KOPT-K1 (cell line): ENCODE data around the gene DCC.

ENCODE experiments used
- H3K27ac ChIP-seq: fragments of 200-600 bp; sonication (generic); 2 replicates; pipeline ENCODE4 v1.5.1; 2016; ENCODE audit warnings: antibody characterized with exemption, mild to moderate bottlenecking, low read depth, low read length; ENCODE audit not compliant: poor library complexity, severe bottlenecking
- H3K36me3 ChIP-seq: fragments of 200-600 bp; sonication (generic); 2 replicates; pipeline ENCODE4 v1.5.1; 2017; ENCODE audit warnings: antibody characterized with exemption, mild to moderate bottlenecking, low read length, moderate library complexity; ENCODE audit not compliant: insufficient read depth
- H3K9me3 ChIP-seq: fragments of 200-600 bp; sonication (generic); 2 replicates; pipeline ENCODE4 v1.5.1; 2017; ENCODE audit warnings: antibody characterized with exemption, low read length, mild to moderate bottlenecking; ENCODE audit not compliant: insufficient read depth, poor library complexity, severe bottlenecking

The DCC gene

GRCh38 chr18:53193870-53194269 lies 853.9 kb downstream of the DCC start:
- Histone ChIP-seq H3K36me3 (no peaks in the 10 kb centered on the region), H3K27ac (no peak overlapping the region), H3K9me3 (no peaks in the 10 kb centered on the region)

GRCh38 chr18:53219853-53220252 lies 879.9 kb downstream of the DCC start:
- H3K9me3 ChIP-seq, result no peaks in the 10 kb centered on the region
- H3K36me3 ChIP-seq, result no peaks in the 10 kb centered on the region
- no peak overlapping the region for H3K27ac ChIP-seq

GRCh38 chr18:53224128-53224778 lies 884.3 kb downstream of the DCC start:
- H3K27ac ChIP-seq, result no peak overlapping the region
- H3K36me3 ChIP-seq, result no peaks in the 10 kb centered on the region
- H3K9me3 ChIP-seq, result no peaks in the 10 kb centered on the region

GRCh38 chr18:53225567-53226325 lies 885.7 kb downstream of the DCC start:
- H3K9me3 ChIP-seq, result no peaks in the 10 kb centered on the region
- no peak overlapping the region for H3K27ac ChIP-seq
- no peaks in the 10 kb centered on the region for H3K36me3 ChIP-seq

GRCh38 chr18:53234610-53235009 lies 894.6 kb downstream of the DCC start:
- no peaks in the 10 kb centered on the region for H3K36me3 ChIP-seq
- no peaks in the 10 kb centered on the region for H3K9me3 ChIP-seq
- no peak overlapping the region for H3K27ac ChIP-seq

- no peaks in the 10 kb centered on the region for H3K9me3 ChIP-seq
- no peaks in the 10 kb centered on the region for H3K36me3 ChIP-seq
- no peak overlapping the region for H3K27ac ChIP-seq
These were observed 901.2 kb downstream of the DCC start for GRCh38 chr18:53241161-53241560.

DNA sequence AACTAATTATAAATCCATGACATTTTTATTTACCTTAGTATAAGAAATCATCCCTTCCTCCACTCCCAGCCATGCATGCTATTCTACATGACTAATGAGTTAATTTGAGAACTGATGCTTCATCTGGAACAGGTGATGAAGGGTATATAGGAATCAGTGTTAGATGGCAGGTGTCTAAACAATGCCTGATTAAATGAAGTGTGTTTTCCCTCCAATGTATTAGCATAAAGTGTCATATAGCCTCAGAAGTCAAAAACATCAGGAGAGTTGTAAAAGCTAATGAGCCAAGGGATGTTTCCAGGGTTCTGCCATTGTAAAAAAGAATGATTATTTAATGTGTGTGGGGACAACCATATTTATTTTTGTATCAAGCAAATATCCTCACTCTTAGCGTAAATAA lies 913.8 kb downstream of the DCC start:
- Histone ChIP-seq H3K9me3 (no peaks in the 10 kb centered on the region), H3K36me3 (no peaks in the 10 kb centered on the region), H3K27ac (no peak overlapping the region)

GRCh38 chr18:53254265-53254664 lies 914.3 kb downstream of the DCC start:
- Histone ChIP-seq H3K9me3 (no peaks in the 10 kb centered on the region), H3K27ac (no peak overlapping the region), H3K36me3 (no peaks in the 10 kb centered on the region)

DNA sequence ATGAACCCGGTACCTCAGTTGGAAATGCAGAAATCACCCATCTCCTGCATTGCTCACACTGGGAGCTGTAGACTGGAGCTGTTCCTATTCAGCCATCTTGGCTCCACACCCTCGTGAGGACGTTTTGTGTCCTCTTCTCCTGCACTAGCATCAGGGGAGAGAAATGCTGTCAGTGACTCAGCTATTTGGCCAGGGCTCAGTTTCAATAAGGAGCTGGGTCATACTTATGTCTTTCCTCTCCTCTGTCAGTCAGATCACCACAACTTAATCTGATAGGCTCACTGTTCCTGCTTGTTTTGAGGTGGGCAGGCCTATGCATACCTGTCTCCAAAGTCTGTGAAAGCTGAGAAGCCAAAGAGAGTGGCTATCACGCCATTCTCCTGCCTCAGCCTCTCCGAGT lies 921.2 kb downstream of the DCC start:
- H3K27ac ChIP-seq, result no peak overlapping the region
- no peaks in the 10 kb centered on the region for H3K9me3 ChIP-seq
- no peaks in the 10 kb centered on the region for H3K36me3 ChIP-seq

- no peaks in the 10 kb centered on the region for H3K9me3 ChIP-seq
- H3K27ac ChIP-seq, result no peak overlapping the region
- no peaks in the 10 kb centered on the region for H3K36me3 ChIP-seq
These were observed 926.9 kb downstream of the DCC start for GRCh38 chr18:53266850-53267249.

GRCh38 chr18:53268455-53268854 lies 928.5 kb downstream of the DCC start:
- no peak overlapping the region for H3K27ac ChIP-seq
- H3K9me3 ChIP-seq, result no peaks in the 10 kb centered on the region
- no peaks in the 10 kb centered on the region for H3K36me3 ChIP-seq

DNA sequence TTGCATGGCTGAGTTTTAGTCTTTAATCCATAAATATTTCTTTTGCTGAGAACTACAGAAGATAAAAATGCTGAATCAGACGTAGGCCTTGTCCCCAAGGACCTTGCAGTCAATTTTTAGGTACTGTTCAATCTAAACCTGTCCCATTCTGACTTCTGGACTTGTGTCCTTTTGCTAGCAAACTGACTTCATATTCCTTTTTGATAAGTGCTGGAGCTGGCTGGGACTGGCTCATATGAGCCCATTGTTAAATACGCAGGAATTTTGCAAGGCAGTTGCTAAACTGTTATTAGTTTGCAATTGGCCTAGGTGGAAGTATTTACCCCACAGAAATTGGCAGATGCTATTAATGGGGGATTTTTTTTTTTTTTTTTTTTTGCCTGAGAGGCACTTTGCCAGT lies 941.4 kb downstream of the DCC start:
- Histone ChIP-seq H3K27ac (no peak overlapping the region), H3K9me3 (no peaks in the 10 kb centered on the region)

DNA sequence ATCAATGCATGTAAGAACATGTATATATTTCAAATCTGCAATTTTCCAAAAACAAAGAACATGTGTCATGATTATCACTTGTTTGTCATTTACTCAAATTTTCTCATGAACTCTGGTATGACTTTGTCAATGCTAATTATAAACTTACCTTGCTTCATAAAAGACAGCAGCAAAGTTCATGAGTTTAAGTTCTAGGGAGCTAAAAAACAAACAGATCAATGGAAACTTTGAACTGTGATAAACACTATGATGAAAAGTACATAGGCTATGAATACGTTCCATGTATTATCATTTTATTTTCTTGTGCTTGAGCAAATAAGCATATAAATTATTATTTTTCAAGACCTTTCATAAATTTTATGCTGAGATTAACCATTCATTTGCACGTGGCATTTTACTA lies 943.7 kb downstream of the DCC start:
- no peak overlapping the region for H3K27ac ChIP-seq
- no peaks in the 10 kb centered on the region for H3K36me3 ChIP-seq
- no peaks in the 10 kb centered on the region for H3K9me3 ChIP-seq

More for the DNA sequence above, 941.4 kb downstream of the DCC start:
- H3K36me3 ChIP-seq, result no peaks in the 10 kb centered on the region

DNA sequence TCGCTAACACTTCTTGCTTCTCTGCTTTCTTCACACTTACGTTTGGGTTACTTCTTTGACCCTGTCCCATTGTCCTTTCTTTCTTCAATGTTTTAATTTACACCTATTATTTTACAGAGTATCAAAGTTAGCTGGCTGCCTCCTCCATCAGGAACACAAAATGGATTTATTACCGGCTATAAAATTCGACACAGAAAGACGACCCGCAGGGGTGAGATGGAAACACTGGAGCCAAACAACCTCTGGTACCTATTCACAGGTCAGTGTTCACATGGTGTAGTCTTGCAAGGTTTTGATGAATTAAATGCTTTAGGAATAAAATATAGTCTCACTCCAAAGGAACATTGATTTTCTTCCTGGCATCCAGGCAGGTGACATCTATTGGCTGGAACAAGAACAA lies 965.5 kb downstream of the DCC start:
- Histone ChIP-seq H3K27ac (no peak overlapping the region), H3K9me3 (no peaks in the 10 kb centered on the region), H3K36me3 (no peaks in the 10 kb centered on the region)

DNA sequence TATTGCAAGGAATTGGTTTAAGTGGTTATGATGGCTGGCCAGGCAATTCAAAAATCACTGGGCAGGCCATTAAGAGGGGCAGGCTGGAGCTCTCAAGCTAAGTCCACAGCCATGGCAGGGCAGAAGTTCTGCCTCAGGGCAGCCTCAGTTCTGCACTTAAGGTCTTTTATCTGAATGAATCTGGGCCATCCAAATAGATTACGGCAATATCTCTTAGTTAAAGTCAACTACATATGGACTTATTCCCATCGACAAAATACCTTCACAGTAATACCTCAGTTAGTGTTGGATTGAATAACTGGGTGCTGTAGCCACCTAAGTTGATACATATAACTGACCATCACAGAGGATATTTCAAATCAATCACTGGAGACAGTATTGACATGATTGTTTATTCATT lies 979.6 kb downstream of the DCC start:
- Histone ChIP-seq H3K9me3 (no peaks in the 10 kb centered on the region), H3K27ac (no peak overlapping the region), H3K36me3 (no peaks in the 10 kb centered on the region)

DNA sequence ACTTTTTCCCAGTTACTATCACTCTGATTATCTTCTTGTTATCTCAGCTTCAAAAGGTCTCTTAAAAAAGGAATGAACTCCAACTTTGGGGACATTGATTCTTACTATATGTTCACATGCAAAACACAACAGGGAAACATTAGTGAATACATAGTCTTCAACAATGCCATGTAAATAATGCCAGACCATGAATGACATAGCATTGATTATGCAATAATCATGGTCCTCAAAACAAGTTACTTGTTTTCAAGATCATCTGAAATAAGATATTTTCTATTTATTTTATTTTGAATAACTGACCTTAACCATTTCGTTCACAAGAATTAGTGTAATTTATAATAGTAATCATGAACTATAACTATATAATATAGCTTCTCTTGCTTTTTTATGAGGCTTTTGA lies 982.2 kb downstream of the DCC start:
- H3K9me3 ChIP-seq, result no peaks in the 10 kb centered on the region
- no peaks in the 10 kb centered on the region for H3K36me3 ChIP-seq
- H3K27ac ChIP-seq, result no peak overlapping the region
